Neural cell (in vitro differentiated cells): Measurements from ENCODE around the gene EMILIN2.

Experiments
- MXI1 ChIP-seq: fragments of 450-650 bp; conservative IDR thresholded peaks from 2 replicates; pipeline ENCODE4 v1.6.1; 2014; ENCODE audit warnings: antibody characterized with exemption, mild to moderate bottlenecking; ENCODE audit not compliant: poor library complexity, severe bottlenecking
- TF ChIP-seq, protein P1 (sequence below): fragments of 450-650 bp; IDR thresholded peaks from 2 replicates; pipeline ENCODE4 v1.5.1; 2014; ENCODE audit warnings: antibody characterized with exemption, mild to moderate bottlenecking, moderate library complexity; ENCODE audit not compliant: poor library complexity, severe bottlenecking

DNA sequence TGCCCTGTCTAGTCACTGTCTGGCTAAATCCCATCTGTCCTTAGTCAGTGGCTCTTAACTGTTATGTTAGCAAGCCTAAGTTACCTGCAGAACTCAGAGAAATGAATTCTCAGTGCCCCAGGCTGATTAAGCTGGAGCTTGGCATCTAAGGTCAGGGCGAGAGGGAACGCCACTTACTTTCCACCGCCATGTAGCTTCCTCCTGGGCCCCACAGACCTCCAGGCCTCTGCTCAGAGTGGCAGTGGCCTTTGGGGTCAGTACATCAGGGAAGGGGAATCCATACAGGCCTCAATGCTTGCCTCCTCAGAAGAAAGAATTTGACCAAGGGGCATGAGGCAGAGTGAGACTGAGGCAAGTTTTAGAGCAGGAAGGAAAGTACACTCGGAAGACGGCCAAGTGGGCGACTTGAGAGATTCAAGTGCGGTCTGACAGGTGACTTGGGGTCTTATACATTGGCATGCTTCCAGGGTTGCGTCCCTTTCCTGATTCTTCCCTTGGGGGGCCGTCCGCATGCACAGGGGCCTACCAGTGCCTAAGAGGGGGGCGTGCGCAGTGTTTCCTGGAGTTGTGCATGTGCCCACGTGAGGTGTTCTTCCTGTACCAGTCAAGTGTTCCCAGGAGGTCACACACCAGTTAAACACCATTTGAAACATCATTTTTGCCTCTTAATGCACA lies 64.1 kb downstream of the EMILIN2 start:
- TF ChIP-seq, protein P1, sequence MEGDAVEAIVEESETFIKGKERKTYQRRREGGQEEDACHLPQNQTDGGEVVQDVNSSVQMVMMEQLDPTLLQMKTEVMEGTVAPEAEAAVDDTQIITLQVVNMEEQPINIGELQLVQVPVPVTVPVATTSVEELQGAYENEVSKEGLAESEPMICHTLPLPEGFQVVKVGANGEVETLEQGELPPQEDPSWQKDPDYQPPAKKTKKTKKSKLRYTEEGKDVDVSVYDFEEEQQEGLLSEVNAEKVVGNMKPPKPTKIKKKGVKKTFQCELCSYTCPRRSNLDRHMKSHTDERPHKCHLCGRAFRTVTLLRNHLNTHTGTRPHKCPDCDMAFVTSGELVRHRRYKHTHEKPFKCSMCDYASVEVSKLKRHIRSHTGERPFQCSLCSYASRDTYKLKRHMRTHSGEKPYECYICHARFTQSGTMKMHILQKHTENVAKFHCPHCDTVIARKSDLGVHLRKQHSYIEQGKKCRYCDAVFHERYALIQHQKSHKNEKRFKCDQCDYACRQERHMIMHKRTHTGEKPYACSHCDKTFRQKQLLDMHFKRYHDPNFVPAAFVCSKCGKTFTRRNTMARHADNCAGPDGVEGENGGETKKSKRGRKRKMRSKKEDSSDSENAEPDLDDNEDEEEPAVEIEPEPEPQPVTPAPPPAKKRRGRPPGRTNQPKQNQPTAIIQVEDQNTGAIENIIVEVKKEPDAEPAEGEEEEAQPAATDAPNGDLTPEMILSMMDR = no peak
- no peak for TF ChIP-seq MXI1
